ENCODE data around the gene WDR7. TPM values are rescaled to one million over a fixed set of nuclear protein-coding genes. Genes with fewer than 3 reads are reported as not detected.

WDR7 gene
- total and polyA plus RNA-seq, 12 donors = 3.6 to 64.6 (median 24.2) TPM

GRCh38 chr18:56726906-56727305 is 75.7 kb downstream of the WDR7 start:
- Histone ChIP-seq H3K4me1 (replicated peaks in 1 of 2) (no peaks in the 10 kb centered on the region), H3K36me3 (replicated peaks in 1 of 2) (no peaks in the 10 kb centered on the region), H3K27ac (no peak overlapping the region), H3K9me3 (replicated peaks in 1 of 3) (no peaks in the 10 kb centered on the region), H3K4me3 (no peak overlapping the region), H3K27me3 (no peaks in the 10 kb centered on the region)
- TF ChIP-seq, protein P1, sequence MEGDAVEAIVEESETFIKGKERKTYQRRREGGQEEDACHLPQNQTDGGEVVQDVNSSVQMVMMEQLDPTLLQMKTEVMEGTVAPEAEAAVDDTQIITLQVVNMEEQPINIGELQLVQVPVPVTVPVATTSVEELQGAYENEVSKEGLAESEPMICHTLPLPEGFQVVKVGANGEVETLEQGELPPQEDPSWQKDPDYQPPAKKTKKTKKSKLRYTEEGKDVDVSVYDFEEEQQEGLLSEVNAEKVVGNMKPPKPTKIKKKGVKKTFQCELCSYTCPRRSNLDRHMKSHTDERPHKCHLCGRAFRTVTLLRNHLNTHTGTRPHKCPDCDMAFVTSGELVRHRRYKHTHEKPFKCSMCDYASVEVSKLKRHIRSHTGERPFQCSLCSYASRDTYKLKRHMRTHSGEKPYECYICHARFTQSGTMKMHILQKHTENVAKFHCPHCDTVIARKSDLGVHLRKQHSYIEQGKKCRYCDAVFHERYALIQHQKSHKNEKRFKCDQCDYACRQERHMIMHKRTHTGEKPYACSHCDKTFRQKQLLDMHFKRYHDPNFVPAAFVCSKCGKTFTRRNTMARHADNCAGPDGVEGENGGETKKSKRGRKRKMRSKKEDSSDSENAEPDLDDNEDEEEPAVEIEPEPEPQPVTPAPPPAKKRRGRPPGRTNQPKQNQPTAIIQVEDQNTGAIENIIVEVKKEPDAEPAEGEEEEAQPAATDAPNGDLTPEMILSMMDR (IDR thresholded peaks at IDR 0.05) = no peak
- no peak for TF ChIP-seq POLR2A (IDR thresholded peaks at IDR 0.05)
- intact Hi-C loops (cut with DNase I) = no loop called here
- 93 to 98% (median 95%) methylated on average over 2 of the region's 2 CpGs for WGBS, 4 donors
- no peak for DNase-seq

DNA sequence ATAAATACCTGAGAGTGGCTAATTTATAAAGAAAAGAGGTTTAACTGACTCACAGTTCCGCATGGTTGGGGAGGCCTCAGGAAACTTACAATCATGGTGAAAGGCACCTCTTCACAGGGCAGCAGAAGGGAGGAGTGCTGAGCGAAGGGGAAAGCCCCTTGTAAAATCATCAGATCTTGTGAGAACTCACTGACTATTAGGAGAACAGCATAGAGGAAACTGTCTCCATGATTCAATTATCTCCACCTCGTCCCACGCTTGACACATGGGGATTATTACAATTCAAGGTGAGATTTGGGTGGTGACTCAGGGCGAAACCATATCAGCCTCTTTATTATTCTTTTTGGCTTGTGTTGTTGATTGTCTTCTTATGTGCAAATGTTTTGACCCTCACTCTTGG is 76.2 kb downstream of the WDR7 start:
- H3K9me3 ChIP-seq (replicated peaks in 1 of 3) = no peaks in the 10 kb centered on the region
- 88 to 93% (median 91%) methylated on average over 5 of the region's 5 CpGs for WGBS, 4 donors
- intact Hi-C loops (cut with DNase I) = no loop called here
- no peaks in the 10 kb centered on the region for H3K36me3 ChIP-seq (replicated peaks in 1 of 2)
- H3K27me3 ChIP-seq = no peaks in the 10 kb centered on the region
- TF ChIP-seq, protein P1 (IDR thresholded peaks at IDR 0.05) = no peak
- TF ChIP-seq POLR2A (IDR thresholded peaks at IDR 0.05) = no peak
- H3K4me1 ChIP-seq (replicated peaks in 1 of 2) = no peaks in the 10 kb centered on the region
- H3K27ac ChIP-seq = no peak overlapping the region
- DNase-seq = no peak
- no peak overlapping the region for H3K4me3 ChIP-seq

GRCh38 chr18:56728741-56729140 is 77.6 kb downstream of the WDR7 start:
- no peaks in the 10 kb centered on the region for H3K36me3 ChIP-seq (replicated peaks in 1 of 2)
- no peaks in the 10 kb centered on the region for H3K4me1 ChIP-seq (replicated peaks in 1 of 2)
- no peak overlapping the region for H3K4me3 ChIP-seq
- H3K9me3 ChIP-seq (replicated peaks in 1 of 3) = no peaks in the 10 kb centered on the region
- H3K27ac ChIP-seq = no peak overlapping the region
- 93 to 98% (median 94%) methylated on average over 3 of the region's 3 CpGs for WGBS, 4 donors
- TF ChIP-seq, protein P1 (IDR thresholded peaks at IDR 0.05) = no peak
- no peak for TF ChIP-seq POLR2A (IDR thresholded peaks at IDR 0.05)
- no peak for DNase-seq
- intact Hi-C loops (cut with DNase I) = no loop called here
- no peaks in the 10 kb centered on the region for H3K27me3 ChIP-seq

DNA sequence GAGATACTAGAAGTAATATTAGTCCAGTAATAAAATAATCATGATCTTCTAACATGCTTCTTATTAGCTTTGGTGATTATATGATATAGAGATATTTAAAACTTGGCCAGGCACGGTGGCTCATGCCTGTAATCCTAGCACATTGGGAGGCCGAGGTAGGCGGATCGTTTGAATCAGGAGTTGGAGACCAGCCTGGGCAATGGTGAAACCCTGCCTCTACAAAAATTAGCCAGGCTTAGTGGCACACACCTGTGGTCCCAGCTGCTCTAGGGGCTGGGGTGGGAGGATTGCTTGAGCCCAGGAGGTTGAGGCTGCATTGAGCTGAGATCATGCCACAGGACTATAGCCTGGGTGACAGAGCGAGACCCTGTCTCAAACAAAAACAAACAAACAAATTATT is 87.0 kb downstream of the WDR7 start:
- H3K36me3 ChIP-seq (replicated peaks in 1 of 2) = no peaks in the 10 kb centered on the region
- no peak for DNase-seq
- no peak overlapping the region for H3K27ac ChIP-seq
- no peak for TF ChIP-seq POLR2A (IDR thresholded peaks at IDR 0.05)
- TF ChIP-seq, protein P1 (IDR thresholded peaks at IDR 0.05) = no peak
- no peaks in the 10 kb centered on the region for H3K27me3 ChIP-seq
- H3K4me3 ChIP-seq = no peak overlapping the region
- no peaks in the 10 kb centered on the region for H3K9me3 ChIP-seq (replicated peaks in 1 of 3)
- WGBS, 4 donors = 86 to 94% (median 93%) methylated on average over 5 of the region's 5 CpGs
- intact Hi-C loops (cut with DNase I) = no loop called here
- H3K4me1 ChIP-seq (replicated peaks in 1 of 2) = peaks cover 0 to 7% of the 10 kb centered on the region in 2 donors
